Ascending aorta (tissue), 2 donors: ENCODE results near the gene AGBL5. TPM values are rescaled to one million over a fixed set of nuclear protein-coding genes. Genes with fewer than 3 reads are reported as not detected.
"Not testable (repeated sequence)": the region's sequence is repeated elsewhere in the genome, so short reads cannot be mapped to it uniquely, and the experiment has no call there.

Source experiments
- DNase-seq, 2 donors: peaks; one replicate each; pipeline ENCODE4 v3.0.0-alpha.2; 2019; ENCODE audit warnings: low spot score in 2 of 2
- H3K27ac ChIP-seq, 2 donors: fragments of 200-600 bp; sonication (generic); one replicate each; pipeline ENCODE4 v1.5.1; 2016 to 2017; ENCODE audit warnings: mild to moderate bottlenecking in 1 of 2
- H3K27me3 ChIP-seq: fragments of 200-600 bp; sonication (generic); one replicate; pipeline ENCODE4 v1.5.1; 2017
- H3K36me3 ChIP-seq, 2 donors: fragments of 200-600 bp; sonication (generic); one replicate each; pipeline ENCODE4 v1.5.1; 2016
- H3K4me1 ChIP-seq, 2 donors: fragments of 200-600 bp; sonication (generic); one replicate each; pipeline ENCODE4 v1.5.1; 2016 to 2017; ENCODE audit warnings: mild to moderate bottlenecking in 1 of 2
- H3K4me3 ChIP-seq, 2 donors: fragments of 200-600 bp; sonication (generic); one replicate each; pipeline ENCODE4 v1.5.1; 2016 to 2017; ENCODE audit warnings: mild to moderate bottlenecking in 1 of 2
- H3K9me3 ChIP-seq, 2 donors: fragments of 200-600 bp; sonication (generic); one replicate each; pipeline ENCODE4 v1.5.1; 2016
- CTCF ChIP-seq, 3 experiments: fragments of 200-600 bp in 2 of 3; fragments of 450-650 bp in 1 of 3; sonication (generic) in 2 of 3; IDR thresholded peaks; one replicate each; pipeline ENCODE4 v1.5.1; 2016 to 2019; ENCODE audit warnings: antibody characterized with exemption in 3 of 3, mild to moderate bottlenecking in 1 of 3, moderate library complexity in 1 of 3
- intact Hi-C: fragments of 100-400 bp; cut with DNase I; formaldehyde crosslinking; loops from one replicate; pipeline ENCODE4 v1.15.1; 2023
- total RNA-seq: library from RNA; depleted of rRNA; stranded (reverse); fragments of >200 nt; gene quantifications from one replicate; pipeline ENCODE4 v1.1.0, GENCODE V29; 2016

Gene AGBL5
- total RNA-seq, 1 donor from 2014 or later = 2.1 TPM

DNA sequence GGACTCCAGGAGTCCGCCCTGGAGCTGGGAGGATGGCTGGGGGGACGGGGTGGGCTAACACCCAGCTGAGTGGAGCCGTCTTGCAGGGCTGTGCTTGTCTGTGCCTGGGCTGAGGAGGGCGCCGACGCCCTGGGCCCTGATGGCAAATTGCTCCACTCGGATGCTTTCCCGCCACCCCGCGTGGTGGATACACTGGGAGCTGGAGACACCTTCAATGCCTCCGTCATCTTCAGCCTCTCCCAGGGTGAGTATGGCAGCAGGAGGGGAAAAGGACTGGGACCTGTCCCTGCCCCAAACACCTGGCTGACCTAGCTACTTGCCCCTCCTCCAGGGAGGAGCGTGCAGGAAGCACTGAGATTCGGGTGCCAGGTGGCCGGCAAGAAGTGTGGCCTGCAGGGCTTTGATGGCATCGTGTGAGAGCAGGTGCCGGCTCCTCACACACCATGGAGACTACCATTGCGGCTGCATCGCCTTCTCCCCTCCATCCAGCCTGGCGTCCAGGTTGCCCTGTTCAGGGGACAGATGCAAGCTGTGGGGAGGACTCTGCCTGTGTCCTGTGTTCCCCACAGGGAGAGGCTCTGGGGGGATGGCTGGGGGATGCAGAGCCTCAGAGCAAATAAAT, 48.0 kb downstream of the AGBL5 start:
- TF ChIP-seq CTCF (IDR thresholded peaks at IDR 0.05) = no peak
- no peaks in the 10 kb centered on the region for H3K9me3 ChIP-seq
- H3K4me1 ChIP-seq = peaks cover 4 to 10% of the 10 kb centered on the region in 2 donors
- intact Hi-C loops = loop anchor here (1.0 to 2.0 kb wide), 2 partner anchors 91 to 181 kb away; no protein-coding TSS in a partner anchor
- no peak overlapping the region for H3K4me3 ChIP-seq
- DNase-seq = no peak
- no peak overlapping the region for H3K27ac ChIP-seq
- H3K36me3 ChIP-seq = peaks cover 0 to 4% of the 10 kb centered on the region in 2 donors
- no peaks in the 10 kb centered on the region for H3K27me3 ChIP-seq

- intact Hi-C loops = no loop called here
- Histone ChIP-seq H3K9me3 (no peaks in the 10 kb centered on the region), H3K27me3 (no peaks in the 10 kb centered on the region), H3K4me1 (peaks cover 4 to 10% of the 10 kb centered on the region in 2 donors), H3K4me3 (no peak overlapping the region), H3K36me3 (peaks cover 0 to 4% of the 10 kb centered on the region in 2 donors), H3K27ac (no peak overlapping the region)
- DNase-seq = no peak
- no peak for TF ChIP-seq CTCF (IDR thresholded peaks at IDR 0.05)
These were observed 48.6 kb downstream of the AGBL5 start for GRCh38 chr2:27100036-27100435.

DNA sequence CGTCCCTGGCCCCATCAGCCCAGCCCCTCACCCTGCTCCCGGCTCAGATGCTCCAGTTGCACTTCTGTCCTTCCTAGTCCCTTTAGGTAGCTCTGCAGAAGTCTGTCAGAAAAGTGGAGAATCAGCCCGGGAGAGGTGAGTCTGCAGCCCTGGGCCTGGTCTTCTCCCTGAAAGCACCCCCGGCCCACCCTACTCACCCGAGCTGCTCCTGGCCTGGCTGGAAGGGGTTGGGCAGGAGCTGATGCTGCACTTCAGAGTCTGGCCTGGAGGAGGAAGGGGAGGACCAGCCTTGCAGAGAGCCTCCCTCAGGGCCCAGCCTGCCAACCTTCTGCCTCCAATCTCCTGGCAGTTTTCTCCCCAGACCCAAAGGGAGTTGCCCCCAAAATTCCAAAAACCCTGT, 50.9 kb downstream of the AGBL5 start:
- no peak for TF ChIP-seq CTCF (IDR thresholded peaks at IDR 0.05)
- no peaks in the 10 kb centered on the region for H3K27me3 ChIP-seq
- no peak for DNase-seq
- no peaks in the 10 kb centered on the region for H3K9me3 ChIP-seq
- H3K27ac ChIP-seq = no peak overlapping the region
- no peak overlapping the region for H3K4me3 ChIP-seq
- no peaks in the 10 kb centered on the region for H3K4me1 ChIP-seq
- H3K36me3 ChIP-seq = peaks cover 0 to 4% of the 10 kb centered on the region in 2 donors
- intact Hi-C loops = no loop called here

- no peak for TF ChIP-seq CTCF (IDR thresholded peaks at IDR 0.05)
- H3K4me1 ChIP-seq = no peaks in the 10 kb centered on the region
- H3K9me3 ChIP-seq = no peaks in the 10 kb centered on the region
- intact Hi-C loops = no loop called here
- no peak for DNase-seq
- no peaks in the 10 kb centered on the region for H3K27me3 ChIP-seq
- no peak overlapping the region for H3K27ac ChIP-seq
- no peaks in the 10 kb centered on the region for H3K36me3 ChIP-seq
- no peak overlapping the region for H3K4me3 ChIP-seq
These were observed 54.5 kb downstream of the AGBL5 start for GRCh38 chr2:27105981-27106380.

DNA sequence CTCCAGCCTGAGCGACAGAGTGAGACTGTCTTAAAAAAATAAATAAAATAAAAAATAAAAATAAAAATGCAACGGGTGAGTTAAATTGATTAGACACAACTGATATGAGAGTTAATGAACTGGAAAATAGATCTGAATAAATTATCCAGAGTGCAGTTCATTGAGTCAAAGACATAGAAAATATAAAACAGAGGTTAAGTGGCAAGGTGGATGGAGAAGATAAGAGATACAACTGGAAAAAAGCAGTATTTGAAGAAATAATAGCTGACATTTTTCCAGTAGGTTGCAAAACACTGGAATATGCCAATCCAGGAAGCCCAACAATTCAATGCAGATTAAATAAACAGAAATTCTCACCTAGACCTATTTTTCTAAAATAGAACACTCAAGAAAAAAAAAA, 56.8 kb downstream of the AGBL5 start:
- Histone ChIP-seq H3K27ac (no peak overlapping the region), H3K4me3 (no peak overlapping the region), H3K4me1 (no peaks in the 10 kb centered on the region), H3K36me3 (no peaks in the 10 kb centered on the region), H3K27me3 (no peaks in the 10 kb centered on the region), H3K9me3 (no peaks in the 10 kb centered on the region)
- TF ChIP-seq CTCF (IDR thresholded peaks at IDR 0.05) = no peak
- intact Hi-C loops = no loop called here
- no peak for DNase-seq

DNA sequence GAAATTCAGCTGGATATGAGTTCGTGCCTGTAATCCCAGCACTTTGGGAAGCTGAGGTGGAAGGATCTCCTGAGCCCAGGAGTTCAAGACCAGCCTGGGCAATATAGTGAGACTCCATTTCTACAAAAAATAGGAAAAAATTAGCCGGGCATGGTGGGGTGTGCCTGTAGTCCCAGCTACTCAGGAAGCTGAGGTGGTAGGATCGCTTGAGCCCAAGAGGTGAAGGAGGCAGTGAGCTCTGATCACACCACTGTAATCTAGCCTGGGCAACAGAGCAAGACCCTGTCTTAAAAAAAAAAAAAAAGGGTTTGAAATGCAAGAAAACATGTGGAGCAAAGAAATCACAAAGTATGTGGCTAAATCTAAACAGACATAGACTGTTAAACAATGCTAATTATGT, 57.6 kb downstream of the AGBL5 start:
- no peak for TF ChIP-seq CTCF (IDR thresholded peaks at IDR 0.05)
- Histone ChIP-seq H3K27ac (no peak overlapping the region), H3K4me3 (no peak overlapping the region), H3K4me1 (no peaks in the 10 kb centered on the region), H3K27me3 (no peaks in the 10 kb centered on the region), H3K9me3 (no peaks in the 10 kb centered on the region), H3K36me3 (no peaks in the 10 kb centered on the region)
- intact Hi-C loops = no loop called here
- no peak for DNase-seq

DNA sequence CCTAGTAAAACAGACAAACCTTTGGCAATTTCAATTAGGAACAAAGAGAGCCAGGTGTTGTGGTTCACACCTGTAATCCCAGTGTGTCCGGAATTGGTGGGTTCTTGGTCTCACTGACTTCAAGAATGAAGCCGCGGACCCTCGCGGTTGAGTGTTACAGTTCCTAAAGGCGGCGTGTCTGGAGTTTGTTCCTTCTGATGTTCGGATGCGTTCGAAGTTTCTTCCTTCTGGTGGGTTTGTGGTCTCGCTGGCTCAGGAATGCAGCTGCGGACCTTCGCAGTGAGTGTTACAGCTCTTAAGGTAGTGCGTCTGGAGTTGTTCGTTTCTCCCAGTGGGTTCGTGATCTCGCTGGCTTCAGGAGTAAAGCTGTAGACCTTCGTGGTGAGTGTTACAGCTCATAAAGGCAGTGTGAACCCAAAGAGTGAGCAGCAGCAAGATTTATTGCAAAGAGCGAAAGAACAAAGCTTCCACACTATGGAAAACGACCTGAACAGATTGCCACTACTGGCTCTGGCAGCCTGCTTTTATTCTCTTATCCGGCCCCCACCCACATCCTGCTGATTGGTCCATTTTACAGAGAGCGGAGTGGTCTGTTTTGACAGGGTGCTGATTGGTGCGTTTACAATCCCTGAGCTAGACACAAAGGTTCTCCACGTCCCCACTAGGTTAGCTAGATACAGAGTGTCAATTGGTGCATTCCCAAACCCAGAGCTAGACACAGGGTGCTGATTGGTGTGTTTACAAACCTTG, 59.3 kb downstream of the AGBL5 start:
- not testable (repeated sequence) for H3K4me3 ChIP-seq, DNase-seq, H3K36me3 ChIP-seq, H3K4me1 ChIP-seq, H3K27ac ChIP-seq, H3K27me3 ChIP-seq, H3K9me3 ChIP-seq
- intact Hi-C loops = loop anchor here (5.0 kb wide), 1 partner anchor 52 kb away; no protein-coding TSS in a partner anchor
